ENCODE measurements around the gene NEK8. TPM values are rescaled to one million over a fixed set of nuclear protein-coding genes. Genes with fewer than 3 reads are reported as not detected.

Gene NEK8
- total and polyA plus RNA-seq, 2 of the 8 experiments (the other 6 are each of a cell fraction or from before 2014, with no cell fraction given): 14.9 to 23.3 TPM

- TF ChIP-seq NRF1 (IDR thresholded peaks at IDR 0.05; ENCODE audit: low read depth, low read length) (no peak), KDM4A (IDR thresholded peaks at IDR 0.05; ENCODE audit: low read depth, low read length, severe bottlenecking) (no peak), YY1 (IDR thresholded peaks at IDR 0.05; ENCODE audit: low read depth, low read length) (no peak), EP300 (IDR thresholded peaks at IDR 0.05; ENCODE audit: borderline replicate concordance in 1 of 2, low read depth in 2 of 2, low read length in 2 of 2) (no peak), BCL11A (IDR thresholded peaks at IDR 0.05; ENCODE audit: low read depth in 2 of 2, low read length in 2 of 2) (no peak), HDAC6 (IDR thresholded peaks at IDR 0.05; ENCODE audit: low read depth, low read length) (no peak), CHD1 (IDR thresholded peaks at IDR 0.05; ENCODE audit: low read depth, low read length) (peak; percentile 65; the same call in 1 of the 2 replicates), SIN3A (conservative IDR thresholded peaks at IDR 0.05 in 1 of 2, IDR thresholded peaks at IDR 0.05 in 1 of 2; ENCODE audit: low read depth in 1 of 2, low read length in 2 of 2) (0 out of 4 replicates have a peak, but pooled peaks of 1 of the 2 experiments have one; percentile 56), RAD21 (IDR thresholded peaks at IDR 0.05 in 1 of 2, conservative IDR thresholded peaks at IDR 0.05 in 1 of 2; ENCODE audit: low read depth in 2 of 2, low read length in 2 of 2) (no peak), MAX (IDR thresholded peaks at IDR 0.05) (no peak)
Measured at GRCh38 chr17:28720247-28720996, 8.2 kb upstream of the NEK8 start (continued).
